Suprapubic skin (tissue), 4 donors: Measurements from ENCODE around the gene P3R3URF. TPM values are rescaled to one million over a fixed set of nuclear protein-coding genes. Genes with fewer than 3 reads are reported as not detected.

Experiments used
- DNase-seq, 2 donors: peaks; one replicate each; pipeline ENCODE4 v3.0.0-alpha.2; 2019; ENCODE audit warnings: low spot score in 2 of 2
- H3K27ac ChIP-seq: fragments of 200-600 bp; sonication (generic); one replicate; pipeline ENCODE4 v1.5.1; 2019
- H3K27me3 ChIP-seq: fragments of 200-600 bp; sonication (generic); one replicate; pipeline ENCODE4 v1.5.1; 2019
- H3K36me3 ChIP-seq: fragments of 200-600 bp; sonication (generic); one replicate; pipeline ENCODE4 v1.5.1; 2019
- H3K4me1 ChIP-seq: fragments of 200-600 bp; sonication (generic); one replicate; pipeline ENCODE4 v1.5.1; 2019
- H3K4me3 ChIP-seq: fragments of 200-600 bp; sonication (generic); one replicate; pipeline ENCODE4 v1.5.1; 2019; ENCODE audit warnings: mild to moderate bottlenecking
- H3K9me3 ChIP-seq: fragments of 200-600 bp; sonication (generic); one replicate; pipeline ENCODE4 v1.5.1; 2019
- EP300 ChIP-seq: sonication (generic); formaldehyde crosslinking; IDR thresholded peaks from one replicate; pipeline ENCODE4 v1.6.1; 2017; ENCODE audit warnings: antibody characterized with exemption
- POLR2A ChIP-seq, 2 donors: fragments of 450-650 bp; IDR thresholded peaks; one replicate each; pipeline ENCODE4 v1.6.1; 2017; ENCODE audit warnings: antibody characterized with exemption in 2 of 2, mild to moderate bottlenecking in 2 of 2, moderate library complexity in 2 of 2
- POLR2AphosphoS5 ChIP-seq, 3 donors: sonication (generic); formaldehyde crosslinking; IDR thresholded peaks; one replicate each; pipeline ENCODE4 v1.6.1; 2017; ENCODE audit warnings: antibody characterized with exemption in 3 of 3
- WGBS: methylation state at CpG from one replicate; pipeline ENCODE4 v1.1.5; 2018; 5-methylcytosine and 5-hydroxymethylcytosine counted together
- total RNA-seq, 4 donors: library from RNA; depleted of rRNA; stranded (reverse); fragments of >200 nt; gene quantifications; one replicate each; pipeline ENCODE4 v1.1.0, GENCODE V29; 2016
- TF ChIP-seq, protein P1 (sequence below), 2 donors: fragments of 200-600 bp in 1 of 2; fragments of 450-650 bp in 1 of 2; sonication (generic) in 1 of 2; IDR thresholded peaks; one replicate each; pipeline ENCODE4 v1.5.1; 2016 to 2019; ENCODE audit warnings: antibody characterized with exemption in 2 of 2, mild to moderate bottlenecking in 1 of 2, moderate library complexity in 1 of 2

P3R3URF gene
- total RNA-seq, 4 donors from 2014 or later = not detected

DNA sequence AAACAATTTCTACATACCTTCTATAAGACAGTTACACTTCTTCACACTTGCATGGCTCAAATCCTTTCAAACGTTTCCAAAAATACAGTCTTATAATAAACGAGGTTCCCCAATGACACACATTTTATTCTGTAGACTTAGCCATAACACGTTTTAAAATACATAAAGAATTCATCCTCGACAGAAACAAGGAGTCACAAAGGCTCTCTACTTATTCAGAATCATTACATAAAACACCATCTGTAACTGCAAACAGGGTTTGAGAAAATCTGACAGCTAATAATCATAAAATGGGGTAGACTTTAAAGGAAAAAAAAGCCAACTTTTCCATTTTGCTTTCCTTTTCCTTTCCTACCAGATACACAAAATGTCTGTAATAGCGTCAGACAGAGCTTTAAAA, 45.7 kb downstream of the P3R3URF start:
- H3K9me3 ChIP-seq = no peaks in the 10 kb centered on the region
- H3K4me1 ChIP-seq = peaks cover 40% of the 10 kb centered on the region
- TF ChIP-seq, protein P1, sequence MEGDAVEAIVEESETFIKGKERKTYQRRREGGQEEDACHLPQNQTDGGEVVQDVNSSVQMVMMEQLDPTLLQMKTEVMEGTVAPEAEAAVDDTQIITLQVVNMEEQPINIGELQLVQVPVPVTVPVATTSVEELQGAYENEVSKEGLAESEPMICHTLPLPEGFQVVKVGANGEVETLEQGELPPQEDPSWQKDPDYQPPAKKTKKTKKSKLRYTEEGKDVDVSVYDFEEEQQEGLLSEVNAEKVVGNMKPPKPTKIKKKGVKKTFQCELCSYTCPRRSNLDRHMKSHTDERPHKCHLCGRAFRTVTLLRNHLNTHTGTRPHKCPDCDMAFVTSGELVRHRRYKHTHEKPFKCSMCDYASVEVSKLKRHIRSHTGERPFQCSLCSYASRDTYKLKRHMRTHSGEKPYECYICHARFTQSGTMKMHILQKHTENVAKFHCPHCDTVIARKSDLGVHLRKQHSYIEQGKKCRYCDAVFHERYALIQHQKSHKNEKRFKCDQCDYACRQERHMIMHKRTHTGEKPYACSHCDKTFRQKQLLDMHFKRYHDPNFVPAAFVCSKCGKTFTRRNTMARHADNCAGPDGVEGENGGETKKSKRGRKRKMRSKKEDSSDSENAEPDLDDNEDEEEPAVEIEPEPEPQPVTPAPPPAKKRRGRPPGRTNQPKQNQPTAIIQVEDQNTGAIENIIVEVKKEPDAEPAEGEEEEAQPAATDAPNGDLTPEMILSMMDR (IDR thresholded peaks at IDR 0.05) = no peak
- TF ChIP-seq POLR2AphosphoS5 (IDR thresholded peaks at IDR 0.05) (no peak), POLR2A (IDR thresholded peaks at IDR 0.05) (no peak), EP300 (no peak)
- no peaks in the 10 kb centered on the region for H3K36me3 ChIP-seq
- no peak overlapping the region for H3K27ac ChIP-seq
- WGBS = 30% methylated on average over 5 of the region's 5 CpGs
- no peak for DNase-seq
- H3K4me3 ChIP-seq = peak overlapping the region; percentile 79
- peaks cover 39% of the 10 kb centered on the region for H3K27me3 ChIP-seq

GRCh38 chr1:46130121-46130520, 46.2 kb downstream of the P3R3URF start:
- Histone ChIP-seq H3K9me3 (no peaks in the 10 kb centered on the region), H3K4me1 (peaks cover 38% of the 10 kb centered on the region), H3K27ac (no peak overlapping the region), H3K36me3 (no peaks in the 10 kb centered on the region), H3K27me3 (peaks cover 39% of the 10 kb centered on the region), H3K4me3 (peak overlapping the region; percentile 79)
- DNase-seq = no peak
- TF ChIP-seq, protein P1 (IDR thresholded peaks at IDR 0.05) = no peak
- no peak for TF ChIP-seq EP300
- TF ChIP-seq POLR2A (IDR thresholded peaks at IDR 0.05) = no peak
- no peak for TF ChIP-seq POLR2AphosphoS5 (IDR thresholded peaks at IDR 0.05)
- WGBS = 56% methylated on average over 1 of the region's 1 CpG

GRCh38 chr1:46128344-46128743, 47.9 kb downstream of the P3R3URF start:
- no peak for DNase-seq
- TF ChIP-seq EP300 (no peak), POLR2A (IDR thresholded peaks at IDR 0.05) (no peak), POLR2AphosphoS5 (IDR thresholded peaks at IDR 0.05) (no peak)
- TF ChIP-seq, protein P1 (IDR thresholded peaks at IDR 0.05) = no peak
- Histone ChIP-seq H3K9me3 (no peaks in the 10 kb centered on the region), H3K27ac (no peak overlapping the region), H3K36me3 (no peaks in the 10 kb centered on the region), H3K27me3 (peaks cover 39% of the 10 kb centered on the region), H3K4me3 (peak overlapping the region; percentile 79), H3K4me1 (peaks cover 22% of the 10 kb centered on the region)
- 89% methylated on average over 3 of the region's 3 CpGs for WGBS

Other genes with a start within 250 kb of the P3R3URF start
- 10 to 100 TPM in 2 of 4 donors, 1 to 10 TPM in 2; 6.1 to 16.5 (median 11.2) TPM for gene PIK3R3, start 43.9 kb downstream of the P3R3URF start, total RNA-seq
- gene TSPAN1, start 1.4 kb downstream of the P3R3URF start, total RNA-seq = 1 to 10 TPM; 2.1 to 7.8 (median 3.3) TPM
- gene POMGNT1, start 21.9 kb upstream of the P3R3URF start, total RNA-seq = 10 to 100 TPM; 36.2 to 59.2 (median 47.7) TPM
- gene LURAP1, start 26.8 kb upstream of the P3R3URF start, total RNA-seq = 10 to 100 TPM in 1 of 4 donors, 1 to 10 TPM in 3; 2.6 to 12.6 (median 4.7) TPM
- 1 to 10 TPM; 1.1 to 6.1 (median 2.1) TPM for gene RAD54L, start 71.3 kb upstream of the P3R3URF start, total RNA-seq
- gene LRRC41, start 127.1 kb upstream of the P3R3URF start, total RNA-seq = 10 to 100 TPM; 69.8 to 87.6 (median 84.7) TPM
- 100 to 1,000 TPM; 182 to 399 (median 283) TPM for gene UQCRH, start 127.2 kb upstream of the P3R3URF start, total RNA-seq
- gene NSUN4, start 164.3 kb upstream of the P3R3URF start, total RNA-seq = 10 to 100 TPM; 21.3 to 27.5 (median 24.3) TPM
- gene FAAH, start 217.8 kb upstream of the P3R3URF start, total RNA-seq = 10 to 100 TPM; 18.1 to 50.5 (median 27.7) TPM